Mammary microvascular endothelial cell (primary cell): Measurements from ENCODE around the gene PSMC5. TPM values are rescaled to one million over a fixed set of nuclear protein-coding genes. Genes with fewer than 3 reads are reported as not detected.

ENCODE experiments used
- total RNA-seq: library from RNA; depleted of rRNA; stranded (reverse); fragments of >200 nt; gene quantifications from 2 replicates; pipeline ENCODE4 v1.2.3, GENCODE V29; 2015

PSMC5 gene
- total RNA-seq = 80.3 and 89.9 TPM in 2 replicates

DNA sequence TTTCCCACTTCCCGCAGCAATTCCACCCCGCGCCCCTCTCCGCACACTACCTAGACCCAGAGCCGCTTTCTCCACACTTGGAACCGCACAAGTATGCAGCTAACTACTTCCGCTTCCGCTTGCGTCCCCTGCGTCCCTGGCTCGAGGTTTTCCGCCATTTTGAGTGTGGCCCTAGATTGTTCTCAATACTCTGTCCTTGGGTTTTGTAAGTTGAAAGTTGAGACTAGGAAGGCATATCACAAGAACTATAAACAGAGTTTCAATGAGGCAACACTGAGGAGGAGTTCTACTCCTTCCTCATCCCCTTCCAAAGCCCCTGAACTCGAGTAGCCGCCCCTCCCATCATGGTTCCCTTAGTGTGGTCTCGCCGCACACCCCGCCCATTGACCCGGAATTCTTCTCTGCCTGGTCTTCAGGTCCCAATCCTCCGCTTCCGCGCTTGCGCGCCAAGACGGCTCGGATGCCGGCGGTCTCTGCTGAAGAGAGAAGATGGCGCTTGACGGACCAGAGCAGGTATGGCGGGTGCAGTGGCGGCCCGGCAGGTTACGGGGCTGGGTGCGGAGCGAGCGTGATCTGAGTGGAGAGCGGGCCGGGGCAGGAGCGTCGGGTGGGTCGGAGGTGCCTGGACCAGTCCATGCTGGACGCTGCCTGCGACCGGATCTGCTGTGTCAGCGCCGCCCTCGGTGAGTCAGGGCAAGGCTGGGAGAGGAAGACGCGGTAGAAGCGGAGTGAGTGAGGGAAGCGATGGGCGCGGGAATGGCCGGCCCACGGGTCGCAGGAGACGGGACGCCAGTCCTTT lies at the start of gene PSMC5, which contains the start of gene FTSJ3:
Gene PSMC5 (plus strand): TSS at position 430 of the 799 bp plus-strand sequence. CDS start 60 bp downstream, at position 490.
Gene FTSJ3 (minus strand): TSS at position 662 of the 799 bp plus-strand sequence. CDS start 761 bp downstream, outside the sequence.

DNA sequence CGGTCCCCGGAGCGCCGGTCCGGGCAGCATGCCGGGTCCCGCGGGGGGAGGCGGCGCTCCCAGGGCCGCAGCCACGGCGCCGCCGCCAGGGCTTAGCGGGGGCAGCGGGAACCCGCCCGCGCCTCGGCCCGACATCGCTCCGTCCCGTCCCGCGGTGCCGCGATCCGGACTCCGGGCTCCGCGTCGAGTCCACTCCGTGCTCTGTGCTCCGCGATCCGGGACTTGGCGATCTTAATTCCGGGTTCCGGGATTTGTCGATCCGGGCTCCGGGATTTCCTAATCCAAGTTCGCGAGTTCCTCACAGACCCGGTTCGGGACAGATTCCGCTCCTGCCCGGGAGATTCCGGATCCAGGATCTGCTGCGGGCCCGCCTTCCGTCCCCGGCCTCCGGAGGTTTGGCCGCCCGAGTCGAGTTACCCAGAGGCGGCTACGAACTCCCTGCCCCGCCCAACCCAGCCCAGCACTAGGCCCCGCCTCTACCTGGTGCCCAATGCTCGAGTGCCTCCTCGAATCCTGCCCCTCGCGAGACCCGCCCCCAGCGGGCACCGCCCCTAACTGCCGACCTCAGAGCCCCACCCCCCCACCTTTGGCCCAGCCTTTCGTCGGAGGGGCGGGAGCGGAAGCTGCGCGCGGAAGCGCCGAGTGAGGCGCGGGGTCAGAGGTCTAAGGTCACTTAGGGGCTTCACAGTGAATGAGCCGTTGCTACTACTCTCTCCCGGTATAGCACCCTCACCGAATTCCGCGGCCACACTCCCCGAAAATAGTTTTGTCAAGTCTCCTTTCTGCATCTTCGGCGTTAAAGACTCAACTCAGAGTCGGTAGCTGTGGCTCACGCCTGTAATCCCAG lies 15.5 kb downstream of the PSMC5 start, which contains the start of gene SMARCD2:
Gene SMARCD2 (minus strand): TSS at position 146 of the 847 bp plus-strand sequence. CDS start 11 bp downstream, at position 135.

DNA sequence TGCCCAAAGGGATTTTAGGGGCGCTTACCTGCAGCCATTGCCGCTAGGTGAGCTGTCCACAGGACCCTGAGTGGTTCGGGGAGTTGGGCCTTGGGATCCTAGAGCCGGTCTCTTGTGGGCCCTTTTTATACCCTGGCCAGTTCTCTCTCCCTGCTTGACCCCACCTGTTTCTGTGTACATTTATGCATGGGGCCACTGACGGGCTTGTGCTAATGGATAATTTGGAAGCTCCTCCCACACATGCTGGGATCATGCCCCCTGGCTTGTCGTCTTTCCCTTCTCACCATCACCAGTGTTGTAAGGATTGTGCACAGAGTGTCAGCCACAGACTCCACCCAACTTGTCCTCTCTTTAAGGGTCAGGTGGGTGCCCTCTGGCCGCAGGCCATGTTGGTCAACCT lies 46.3 kb downstream of the PSMC5 start, which contains the start of gene CSH2:
Gene CSH2 (minus strand): TSS at position 101 of the 400 bp plus-strand sequence. CDS start 63 bp downstream, at position 38.

Other genes with a start within 250 kb of the PSMC5 start
- 26.3 and 31.8 TPM in 2 replicates for gene TACO1, start 226.5 kb upstream of the PSMC5 start, total RNA-seq
- gene MAP3K3, start 205.0 kb upstream of the PSMC5 start, total RNA-seq = 48.4 and 57.5 TPM in 2 replicates
- gene LIMD2, start 127.3 kb upstream of the PSMC5 start, total RNA-seq = 30.8 and 53.5 TPM in 2 replicates
- 21.0 and 23.1 TPM in 2 replicates for gene STRADA, start 85.6 kb upstream of the PSMC5 start, total RNA-seq
- gene CCDC47, start 53.8 kb upstream of the PSMC5 start, total RNA-seq = 33.8 and 35.8 TPM in 2 replicates
- 33.0 and 35.4 TPM in 2 replicates for gene DDX42, start 53.3 kb upstream of the PSMC5 start, total RNA-seq
- gene FTSJ3, start 232 bp downstream of the PSMC5 start, total RNA-seq = 44.4 and 57.3 TPM in 2 replicates
- gene SMARCD2, start 15.3 kb downstream of the PSMC5 start, total RNA-seq = 72.2 and 84.7 TPM in 2 replicates
- not detected in 2 replicates for gene CSH2, start 46.2 kb downstream of the PSMC5 start, total RNA-seq
- gene GH2, start 54.5 kb downstream of the PSMC5 start, total RNA-seq = not detected in 2 replicates
- not detected in 2 replicates for gene CSH1, start 69.1 kb downstream of the PSMC5 start, total RNA-seq
- not detected in 2 replicates for gene CSHL1, start 83.8 kb downstream of the PSMC5 start, total RNA-seq
- gene GH1, start 91.4 kb downstream of the PSMC5 start, total RNA-seq = not detected in 2 replicates
- gene CD79B, start 104.9 kb downstream of the PSMC5 start, total RNA-seq = 2.9 and 4.5 TPM in 2 replicates
- 0.34 TPM in 1 of 2 replicates, not detected in the other for gene SCN4A, start 145.5 kb downstream of the PSMC5 start, total RNA-seq
- gene PRR29, start 170.9 kb downstream of the PSMC5 start, total RNA-seq = 0.27 TPM in 1 of 2 replicates, not detected in the other
- gene ICAM2, start 193.2 kb downstream of the PSMC5 start, total RNA-seq = 1,396 and 1,507 TPM in 2 replicates